HG03025 (cell line): Measurements from ENCODE around the gene PDXDC1.
"Not testable (repeated sequence)": the region's sequence is repeated elsewhere in the genome, so short reads cannot be mapped to it uniquely, and the experiment has no call there.

ENCODE experiments used
- ATAC-seq: cut with Tn5 transposase; IDR thresholded peaks from one replicate; pipeline ENCODE4 v1.9.1; 2021; ENCODE audit warnings: mild to moderate bottlenecking, moderate library complexity; ENCODE audit not compliant: unreplicated experiment, low FRiP score

Gene PDXDC1

DNA sequence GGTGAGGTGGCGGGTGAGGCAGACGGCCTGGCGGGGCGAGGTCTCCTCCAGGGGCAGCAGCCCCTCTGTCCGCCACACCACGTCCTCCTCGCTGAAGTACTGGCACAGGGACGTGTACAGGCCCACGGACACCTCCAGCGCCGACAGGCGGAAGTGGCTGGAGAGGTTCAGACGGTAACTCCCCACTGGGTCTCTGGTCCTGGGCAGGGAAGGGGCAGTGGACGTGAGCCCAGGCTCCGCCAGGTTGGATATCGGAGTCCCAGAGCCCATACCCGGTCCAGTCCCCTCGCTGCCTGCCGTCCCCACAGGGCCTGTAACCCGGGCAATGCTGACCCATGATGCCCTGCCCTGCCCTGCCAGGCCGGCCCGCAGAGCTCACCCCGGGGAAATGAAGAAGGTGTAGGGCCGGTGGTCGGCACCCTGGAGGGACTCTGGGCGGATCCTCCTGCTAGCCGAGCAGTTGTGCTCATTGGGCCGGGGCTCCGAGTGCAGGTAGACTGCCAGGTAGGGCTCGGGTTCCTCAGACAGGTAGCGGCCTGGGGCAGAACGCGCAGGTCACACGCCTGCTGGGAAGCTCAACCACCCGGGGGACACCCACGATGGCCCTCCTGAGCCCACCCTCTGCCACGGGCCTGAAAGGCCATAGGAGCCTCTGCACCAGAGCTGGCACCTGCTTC lies 155.6 kb downstream of the PDXDC1 start:
- ATAC-seq, result not testable (repeated sequence)

DNA sequence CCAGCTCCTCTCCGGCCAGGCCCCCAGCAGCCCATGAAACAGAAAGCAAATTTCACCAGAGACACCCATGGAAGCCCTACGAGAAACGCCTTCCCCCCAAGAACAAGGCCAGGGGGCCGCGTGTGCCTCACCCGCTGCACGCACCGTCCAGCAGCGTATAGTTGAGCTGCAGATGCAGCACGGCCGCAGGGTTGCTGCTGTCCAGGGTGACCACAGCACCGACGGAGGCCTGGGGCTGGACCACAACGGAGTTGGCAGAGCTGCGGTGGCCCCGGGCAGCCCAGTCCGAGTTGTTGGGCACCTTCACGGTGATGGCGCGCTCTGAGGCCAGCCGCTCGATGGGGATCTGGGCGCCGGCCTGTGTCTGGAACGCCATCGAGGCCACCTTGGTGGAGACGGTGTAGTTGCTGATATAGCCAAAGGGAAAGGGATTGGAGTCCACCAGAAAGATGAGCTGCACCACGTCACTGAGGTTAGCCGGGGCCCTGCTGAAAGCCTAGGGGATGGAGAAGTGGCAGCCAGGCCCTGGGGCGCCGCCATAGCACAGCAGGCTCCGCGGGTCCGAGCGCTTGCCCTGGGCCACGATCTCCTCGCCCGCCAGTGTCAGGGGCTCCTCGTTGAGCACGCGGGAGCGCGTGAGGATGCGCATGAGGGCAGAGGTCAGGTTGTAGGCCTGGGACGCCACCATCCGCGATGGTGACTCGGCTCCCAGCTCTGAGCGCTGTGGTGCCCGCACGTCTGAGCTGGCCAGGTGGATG lies 156.3 kb downstream of the PDXDC1 start:
- ATAC-seq, result not testable (repeated sequence)

DNA sequence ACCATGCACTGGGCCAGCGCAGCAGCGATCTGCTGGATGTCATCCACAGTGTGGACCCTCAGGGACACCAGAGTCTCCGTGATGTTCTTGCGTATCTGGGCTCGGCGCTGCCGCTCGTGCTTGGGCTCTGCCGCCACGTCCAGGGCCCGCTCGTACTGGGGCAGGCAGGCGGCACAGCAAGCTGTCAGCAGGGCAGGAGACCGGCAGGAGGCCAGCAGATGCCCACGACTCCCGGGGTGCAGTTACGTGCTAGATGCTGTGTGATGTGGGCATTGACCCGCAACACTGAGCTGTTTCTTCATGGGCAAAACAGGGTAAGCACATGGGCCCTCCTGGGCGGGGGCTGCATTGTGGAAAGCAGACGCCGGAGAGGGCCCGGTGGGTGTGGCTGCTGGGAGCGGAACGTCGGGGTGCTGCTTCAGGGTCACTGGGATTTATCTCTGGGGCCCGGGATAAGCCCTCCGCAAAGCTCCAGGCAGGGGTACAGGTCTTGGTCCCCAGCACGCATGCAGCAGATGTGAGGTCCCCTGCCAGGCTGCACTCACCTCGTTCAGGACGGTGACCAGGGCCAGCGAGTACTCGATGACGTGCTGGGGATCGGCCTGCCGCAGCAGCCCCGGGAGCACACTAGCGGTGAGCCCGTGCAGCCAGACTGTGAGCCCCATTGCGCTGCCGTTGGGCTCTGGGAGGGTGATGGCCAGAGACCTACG lies 158.0 kb downstream of the PDXDC1 start:
- not testable (repeated sequence) for ATAC-seq

GRCh38 chr16:15133554-15133953 lies 158.7 kb downstream of the PDXDC1 start:
- ATAC-seq, result not testable (repeated sequence)

DNA sequence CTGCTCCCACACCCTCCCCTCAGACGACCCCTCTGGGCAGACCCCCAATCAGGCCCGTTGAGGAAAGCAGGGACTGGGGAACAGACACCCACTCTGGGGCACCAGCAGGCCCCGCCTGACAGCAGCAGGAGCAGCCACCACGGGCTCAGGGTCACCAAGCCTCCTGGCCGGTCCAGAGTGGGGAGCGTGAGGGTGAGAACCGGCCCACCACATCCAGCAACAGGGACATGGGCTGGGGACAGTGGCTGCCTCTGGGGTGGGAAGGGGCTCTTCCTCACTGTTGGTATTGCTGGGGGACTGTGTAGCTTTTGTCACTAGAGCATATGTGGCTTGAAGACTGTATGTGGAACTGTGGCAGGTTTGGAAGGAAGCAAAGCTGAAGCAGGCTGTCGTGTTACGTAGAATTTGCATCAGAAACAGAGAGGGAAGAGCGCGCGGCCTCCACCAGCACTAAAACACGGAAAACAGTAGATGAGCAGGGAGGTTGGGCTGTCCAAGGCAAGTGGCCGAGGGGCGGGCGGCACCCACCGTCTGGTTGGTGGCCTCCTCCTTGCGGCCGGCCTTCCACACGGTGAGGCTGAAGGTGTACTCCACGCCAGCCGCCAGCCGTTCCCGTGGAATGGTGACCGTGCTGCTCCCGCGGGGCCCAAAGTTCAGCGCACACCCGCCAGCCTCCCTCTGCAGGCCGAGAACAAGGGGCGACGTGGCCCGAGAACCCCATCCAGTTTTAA lies 160.1 kb downstream of the PDXDC1 start:
- ATAC-seq, result not testable (repeated sequence)

DNA sequence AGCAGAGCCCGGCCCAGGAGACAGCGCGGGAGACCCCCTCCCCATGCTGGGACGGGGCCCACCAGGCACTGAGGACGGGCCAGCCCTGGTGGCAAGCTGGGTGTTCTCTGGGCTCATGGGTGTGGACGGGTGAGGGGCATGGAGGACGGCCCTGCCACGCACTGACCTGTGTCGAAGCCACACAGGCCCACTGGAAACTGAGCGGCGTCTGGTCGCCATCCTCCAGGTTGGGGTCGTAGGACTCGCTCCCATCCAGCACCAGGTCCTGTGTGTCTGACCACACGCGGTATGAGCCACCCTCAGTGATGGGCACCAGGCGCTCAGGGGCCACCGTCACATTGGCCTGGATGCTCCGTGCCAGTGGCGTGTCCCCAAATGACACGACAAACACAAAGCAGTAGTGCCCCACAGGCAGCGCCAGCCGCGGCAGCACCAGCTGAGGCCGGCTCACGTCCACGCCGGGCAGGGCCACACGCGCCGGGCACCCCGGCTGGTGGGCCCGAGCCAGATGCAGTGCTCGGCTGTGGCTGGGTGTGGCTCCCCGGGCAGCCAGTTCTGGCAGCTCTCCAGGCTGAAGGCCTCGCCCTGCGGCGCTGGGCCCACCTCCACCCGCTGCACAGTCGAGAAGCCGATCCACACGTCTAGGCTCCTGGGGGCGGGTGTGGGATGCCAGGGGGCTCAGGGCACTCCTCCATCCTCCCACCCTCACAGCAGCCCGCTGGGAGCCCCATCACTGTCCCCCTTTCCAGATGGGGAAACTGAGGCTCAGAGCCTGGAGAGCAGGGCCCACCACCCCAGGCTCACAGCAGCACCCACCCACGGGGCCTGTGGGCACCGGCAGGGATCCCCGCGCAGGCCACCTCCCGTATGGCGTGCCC lies 160.9 kb downstream of the PDXDC1 start:
- not testable (repeated sequence) for ATAC-seq

- ATAC-seq, result not testable (repeated sequence)
Observed at GRCh38 chr16:15137514-15137913, 162.7 kb downstream of the PDXDC1 start.

DNA sequence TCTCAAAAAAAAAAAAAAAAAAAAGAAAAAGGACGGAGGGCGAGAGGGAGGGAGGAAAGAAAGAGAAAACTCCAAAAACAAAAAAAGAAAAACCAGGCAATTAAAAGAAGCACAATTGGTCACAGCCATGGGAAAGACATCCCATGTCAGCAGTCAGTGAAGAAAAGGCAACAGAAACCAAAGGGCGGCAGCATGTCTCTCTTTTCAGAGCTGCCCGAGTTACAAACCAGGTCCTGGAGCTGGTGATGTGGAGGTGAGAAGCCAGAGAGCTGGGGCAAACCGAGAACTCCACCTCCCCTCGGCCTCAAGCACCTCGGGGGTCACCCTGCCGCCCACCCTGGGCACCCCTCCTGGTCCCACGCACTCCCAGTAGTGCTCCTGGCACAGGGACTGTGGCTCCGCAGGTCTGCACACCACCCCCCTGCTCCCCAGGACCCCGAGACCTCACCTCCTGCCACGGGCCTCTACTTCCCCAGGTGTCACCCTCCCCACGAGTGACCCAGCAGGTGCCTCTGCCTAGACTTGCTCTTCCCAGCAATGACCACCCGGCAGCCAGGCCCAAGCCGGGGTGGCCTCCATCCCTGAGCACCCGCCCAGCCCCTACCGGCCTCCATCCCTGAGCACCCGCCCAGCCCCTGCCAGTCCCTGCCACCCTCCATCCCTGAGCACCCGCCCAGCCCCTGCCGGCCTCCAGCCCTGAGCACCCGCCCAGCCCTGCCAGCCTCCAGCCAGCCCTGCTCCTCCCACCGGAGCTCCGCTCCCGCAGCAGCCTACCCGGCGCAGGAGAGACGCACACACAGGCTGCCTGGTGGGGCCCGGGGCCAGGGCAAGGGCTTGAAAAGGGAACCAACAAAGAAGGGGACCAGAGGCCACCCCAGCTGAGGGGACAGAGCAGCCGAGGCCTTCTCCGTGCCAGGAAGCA lies 165.9 kb downstream of the PDXDC1 start:
- not testable (repeated sequence) for ATAC-seq

GRCh38 chr16:15141586-15141985 lies 166.8 kb downstream of the PDXDC1 start:
- no peak for ATAC-seq

DNA sequence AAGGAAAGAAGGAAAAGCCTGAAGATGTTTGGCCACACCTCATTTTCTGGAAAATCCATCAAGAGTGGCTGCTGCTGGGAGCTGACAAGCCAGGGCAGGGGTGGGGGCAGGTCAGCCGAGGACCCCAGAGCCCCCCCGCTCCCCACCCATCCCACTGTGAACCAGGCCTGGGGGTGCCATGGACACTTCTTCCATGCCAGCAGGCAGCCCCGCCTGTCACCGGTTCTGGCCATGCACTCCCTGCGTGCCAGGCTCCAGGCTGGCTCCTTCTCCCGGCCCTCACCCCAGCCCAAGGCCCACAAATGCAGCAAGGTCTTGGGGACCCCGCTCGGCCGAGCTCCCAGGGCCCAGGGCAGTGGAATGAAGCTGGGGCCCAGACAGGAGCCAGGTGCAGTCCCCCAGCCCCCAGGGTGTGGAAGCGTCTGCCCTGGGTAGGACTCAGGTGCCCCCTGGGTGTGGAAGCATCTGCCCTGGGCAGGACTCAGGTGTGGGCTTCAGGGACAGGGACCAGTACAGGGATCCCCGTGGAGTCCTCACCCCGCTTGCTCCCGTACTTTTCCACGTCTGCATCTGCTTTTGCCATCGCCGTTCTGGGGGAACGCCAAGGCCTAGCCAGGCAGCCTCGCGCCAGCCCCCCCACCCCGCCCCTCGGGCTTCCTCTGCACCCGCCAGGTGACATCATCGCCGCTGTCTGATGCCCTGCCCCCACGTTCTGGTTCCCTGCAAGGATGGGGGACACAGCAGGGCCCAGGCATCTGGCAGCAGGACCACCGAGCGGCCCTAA lies 167.5 kb downstream of the PDXDC1 start:
- ATAC-seq, result not testable (repeated sequence)

- not testable (repeated sequence) for ATAC-seq
Observed at GRCh38 chr16:15142891-15143600, 168.2 kb downstream of the PDXDC1 start.

DNA sequence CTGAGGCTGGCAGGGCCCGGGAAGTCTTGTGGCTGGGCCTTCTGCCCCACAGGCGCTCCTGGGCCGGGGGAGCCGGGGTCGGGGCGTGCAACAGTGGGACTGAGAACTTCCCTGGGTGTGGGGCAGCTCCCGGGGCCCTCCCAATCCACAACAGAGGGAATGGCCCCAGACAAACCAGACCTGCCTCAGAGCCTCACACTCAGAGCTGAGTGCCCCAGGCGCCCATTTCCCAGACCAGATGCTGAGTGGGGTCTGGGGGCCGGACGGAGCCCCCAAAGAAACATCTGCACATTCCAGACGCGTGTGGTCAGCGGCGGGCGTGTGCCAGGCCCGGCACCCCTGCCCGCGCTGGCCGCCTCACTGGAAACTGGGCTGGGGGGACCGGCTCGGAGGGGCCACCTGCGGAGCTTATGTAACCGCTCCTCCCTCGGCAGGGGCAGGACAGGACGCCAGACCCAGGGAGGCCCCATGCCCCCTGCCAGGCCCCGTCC lies 168.8 kb downstream of the PDXDC1 start:
- ATAC-seq, result not testable (repeated sequence)

DNA sequence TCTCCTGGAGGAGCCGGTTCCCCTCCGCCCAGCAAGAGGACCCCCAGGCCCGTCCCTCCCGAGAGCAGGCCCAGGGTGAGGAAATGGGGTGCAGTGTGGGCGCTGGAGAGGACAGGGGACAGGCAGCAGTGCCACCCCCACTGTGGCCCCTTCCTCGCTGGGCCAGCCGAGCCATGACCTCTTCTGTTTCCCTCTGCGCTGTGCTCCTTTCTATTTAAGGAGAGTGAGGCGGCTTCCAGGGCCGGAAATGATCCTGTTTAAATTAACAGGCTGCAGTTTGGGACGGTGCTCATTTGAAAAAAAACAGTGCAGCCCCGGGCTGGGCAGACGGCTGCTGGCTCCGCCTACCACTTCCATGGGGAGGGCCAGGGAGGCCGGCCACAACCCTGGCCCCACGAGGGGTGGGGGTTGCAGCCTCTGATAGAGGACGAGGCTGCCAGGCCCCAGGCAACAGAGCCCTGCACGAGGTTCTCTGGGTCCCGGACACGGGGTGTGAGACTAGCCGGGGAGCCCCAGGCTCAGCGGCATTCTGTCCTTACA lies 169.3 kb downstream of the PDXDC1 start:
- not testable (repeated sequence) for ATAC-seq

DNA sequence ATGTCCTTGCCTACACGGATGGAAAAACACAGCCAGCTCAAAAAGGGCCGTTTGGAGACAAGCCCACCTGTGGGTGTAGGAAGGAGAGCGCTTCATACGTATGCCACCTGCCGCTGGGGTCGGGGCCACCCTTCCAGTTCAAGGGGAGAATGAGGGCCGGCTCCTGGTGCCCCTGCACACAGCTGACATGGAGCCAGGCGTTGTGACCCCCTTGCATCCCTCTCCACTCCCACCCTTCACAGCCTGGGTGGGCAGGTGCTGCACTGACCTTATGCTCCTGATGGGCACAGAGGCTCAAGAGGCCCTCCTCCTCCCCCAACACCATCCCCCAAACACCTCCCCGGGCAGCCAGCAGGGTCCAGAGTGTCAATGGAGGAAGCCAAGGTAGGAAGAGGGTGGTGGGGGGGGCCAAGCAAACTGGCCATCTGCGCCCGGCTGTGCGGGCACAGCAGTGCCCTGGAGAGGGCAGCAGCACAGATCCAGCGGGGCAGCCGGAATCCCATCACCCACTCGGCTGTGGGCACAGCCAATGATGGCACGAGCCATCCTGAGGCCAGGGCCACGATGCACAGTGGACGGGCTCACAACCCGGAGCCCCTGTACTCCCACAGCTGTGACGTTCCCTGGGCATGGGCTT lies 170.1 kb downstream of the PDXDC1 start:
- ATAC-seq, result not testable (repeated sequence)

DNA sequence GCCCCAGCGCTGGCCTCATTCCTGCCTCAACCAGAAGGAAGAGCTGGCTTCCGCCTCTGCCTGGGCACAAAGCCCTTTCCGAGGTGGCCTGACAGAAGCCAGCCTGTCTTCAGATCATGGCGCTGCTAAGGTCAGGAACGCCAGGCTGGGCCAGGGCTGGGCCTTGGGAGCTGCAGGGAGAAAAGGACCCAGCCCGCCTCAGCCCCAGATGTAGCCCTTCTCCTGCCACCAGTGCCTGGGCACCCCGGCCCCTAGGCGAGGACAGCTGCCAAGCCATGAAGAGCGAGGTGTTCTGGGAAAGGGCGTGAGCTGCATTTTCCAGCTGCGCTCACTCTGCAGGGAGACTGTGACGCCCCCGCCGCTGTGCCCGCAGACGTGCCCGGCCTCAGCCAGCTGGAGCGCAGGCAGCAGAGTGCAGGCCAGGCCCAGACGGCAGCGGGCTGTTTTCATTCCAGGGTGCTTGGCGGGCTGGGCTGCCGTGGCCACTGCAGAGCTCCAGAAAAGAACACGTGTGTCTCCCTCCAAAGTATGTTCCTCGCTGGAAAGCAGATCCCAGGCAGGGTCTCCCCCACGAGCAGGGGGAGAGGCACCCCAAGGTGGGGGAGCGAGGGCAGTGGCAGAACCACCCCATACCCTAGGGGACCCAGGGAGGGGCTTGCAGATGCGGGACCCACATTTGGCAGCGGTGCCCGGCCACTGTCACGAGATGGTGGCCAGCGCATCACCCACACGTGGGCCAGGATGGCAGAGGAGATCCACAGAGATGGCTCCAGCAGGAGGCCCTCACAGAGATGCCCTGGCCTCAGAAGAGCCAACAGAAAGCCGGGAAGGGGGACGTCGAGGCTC lies 170.8 kb downstream of the PDXDC1 start:
- ATAC-seq, result not testable (repeated sequence)
